Left ventricle myocardium superior (tissue), 1 donor: Measurements from ENCODE around the gene C14orf180. TPM values are rescaled to one million over a fixed set of nuclear protein-coding genes. Genes with fewer than 3 reads are reported as not detected.

Source experiments
- ATAC-seq: fragments of 200-7000 bp; cut with Tn5 transposase; one replicate; pipeline ENCODE4 v1.9.1; 2020; ENCODE audit warnings: mild to moderate bottlenecking, moderate library complexity
- DNase-seq: peaks from one replicate; pipeline ENCODE4 v3.0.0-alpha.2; 2020
- intact Hi-C: fragments of 100-400 bp; cut with micrococcal nuclease; formaldehyde crosslinking; loops from one replicate; pipeline ENCODE4 v1.11.0; 2022
- long read RNA-seq: library from polyadenylated mRNA; unstranded; transcript quantifications from one replicate; pipeline ENCODE4 v2.0.0, GENCODE V29; 2021
- total RNA-seq: library from RNA; stranded (reverse); fragmentation: NEBNext Ultra II Directional; extraction: Animal tissue kit (Norgen Biotek cat#: 25700); gene quantifications from one replicate; pipeline ENCODE4 v1.2.1, GENCODE V29; 2021
- donor health status: DM: no; HTN: yes; CAD: no; lungs with severe emphysema.

C14orf180 gene
- 53.8 TPM for total RNA-seq
- long read RNA-seq, transcript C14orf180-201 (5 exons, 1,455 nt): minor isoform, 6 of 78 reads
- long read RNA-seq, transcript C14orf180-203 (5 exons, 2,551 nt): major isoform, 22 of 78 reads
- long read RNA-seq, partial matches to known transcripts: 34 of 78 reads
- long read RNA-seq, other reads (novel, unspliced or antisense): 16 of 78 reads

DNA sequence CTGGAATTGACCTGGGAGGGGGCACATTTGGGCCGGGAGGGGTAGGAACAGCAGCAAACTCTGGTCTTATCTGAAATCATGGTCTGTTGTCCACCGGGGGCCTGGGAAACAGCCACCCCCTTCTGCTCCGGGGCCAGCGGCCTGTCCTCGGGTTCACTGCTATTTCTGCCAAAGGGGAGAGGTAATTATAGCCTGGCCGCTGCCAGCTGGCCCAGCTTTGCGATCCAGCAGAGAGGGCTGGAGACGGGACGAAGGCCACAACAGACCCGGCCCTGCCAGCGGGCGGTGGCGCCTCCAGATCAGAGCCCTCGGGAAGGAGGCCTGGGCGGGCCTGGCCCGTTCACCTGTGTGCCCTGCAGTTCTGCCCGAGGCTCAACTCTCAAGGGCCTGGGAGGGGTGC, at the start of gene C14orf180:
TSS of gene C14orf180 (plus strand) at position 258 of the 400 bp plus-strand sequence. CDS start 6,667 bp downstream, outside the sequence.
- intact Hi-C loops: no loop called here
- DNase-seq (peak; percentile 89), ATAC-seq (peak; percentile 46)

DNA sequence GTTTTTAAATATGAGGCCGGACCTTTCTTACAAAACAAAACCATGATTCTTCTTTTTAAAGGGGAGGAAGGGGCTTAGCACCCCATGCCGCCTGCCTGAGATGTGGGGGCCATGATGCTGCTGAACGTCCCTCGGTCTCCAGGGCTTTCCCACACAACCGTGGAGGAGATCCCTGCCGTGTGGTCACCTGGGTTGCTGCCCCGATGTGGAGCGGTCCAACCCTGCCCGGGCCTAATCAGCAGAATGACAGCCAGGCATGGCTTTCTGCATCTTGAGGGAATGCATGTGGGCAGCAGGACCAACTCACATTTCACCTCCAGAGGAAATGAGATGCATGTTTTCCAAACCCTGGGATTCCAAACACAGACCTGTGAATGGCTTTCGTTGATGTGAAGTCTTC, 48.9 kb upstream of the C14orf180 start:
- DNase-seq (no peak), ATAC-seq (no peak)
- intact Hi-C loops: no loop called here

DNA sequence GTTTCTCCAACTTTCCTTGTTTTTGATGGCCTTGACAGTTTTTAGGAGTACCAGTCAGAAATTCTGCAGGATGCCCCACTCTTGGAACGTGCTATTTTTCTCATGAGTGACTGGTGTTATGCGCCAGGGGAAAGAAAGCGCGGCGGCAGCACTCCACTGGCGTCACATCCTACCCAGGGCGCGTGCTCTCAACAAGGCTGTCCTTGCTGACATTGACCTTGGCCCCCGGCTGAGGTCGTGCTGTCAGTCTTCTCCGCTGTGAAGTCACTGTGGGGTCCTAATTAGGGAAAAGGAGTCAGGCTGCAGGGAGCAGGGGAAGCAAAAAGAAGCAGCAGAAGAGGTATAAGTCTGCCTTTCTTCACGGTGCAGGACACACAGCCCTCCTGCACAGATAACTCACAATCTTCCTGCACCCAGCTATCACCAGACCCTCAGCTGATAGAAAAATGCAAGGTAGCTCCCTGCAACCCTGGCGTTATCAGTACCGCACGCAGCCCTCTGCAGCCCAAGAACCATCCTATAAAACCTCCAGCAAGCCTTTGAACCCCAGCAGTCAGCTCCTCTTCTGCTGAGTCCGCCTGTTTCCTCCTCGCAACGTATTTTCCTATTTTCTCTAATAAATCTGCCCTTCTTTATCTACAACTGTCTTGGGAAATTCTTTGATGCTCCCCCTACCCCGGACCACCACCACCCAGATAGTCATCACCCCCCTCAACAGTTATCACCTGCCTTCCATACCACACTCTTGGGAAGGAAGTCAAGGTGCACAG, 48.0 kb upstream of the C14orf180 start:
- ATAC-seq (peak; percentile 76), DNase-seq (no peak)
- intact Hi-C loops: no loop called here

DNA sequence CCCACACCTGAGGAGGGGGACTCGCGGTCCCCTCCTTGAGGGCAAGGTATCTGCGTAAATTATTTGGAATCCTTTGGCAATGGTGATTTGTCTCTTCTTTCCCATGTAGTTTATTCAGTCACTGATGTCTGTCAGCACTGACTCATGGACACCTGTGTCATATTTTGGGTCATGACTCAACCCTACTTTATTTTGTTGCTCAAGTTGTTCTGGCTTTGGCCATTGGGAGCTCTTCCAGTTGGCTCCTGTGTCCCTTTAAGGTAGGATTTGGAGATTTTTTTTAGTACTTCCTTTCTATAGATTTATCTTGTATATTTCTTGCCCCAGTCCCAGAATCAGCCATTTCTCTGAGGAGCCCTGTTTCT, 47.4 kb upstream of the C14orf180 start:
- ATAC-seq (peak; percentile 89), DNase-seq (no peak)
- intact Hi-C loops: no loop called here

DNA sequence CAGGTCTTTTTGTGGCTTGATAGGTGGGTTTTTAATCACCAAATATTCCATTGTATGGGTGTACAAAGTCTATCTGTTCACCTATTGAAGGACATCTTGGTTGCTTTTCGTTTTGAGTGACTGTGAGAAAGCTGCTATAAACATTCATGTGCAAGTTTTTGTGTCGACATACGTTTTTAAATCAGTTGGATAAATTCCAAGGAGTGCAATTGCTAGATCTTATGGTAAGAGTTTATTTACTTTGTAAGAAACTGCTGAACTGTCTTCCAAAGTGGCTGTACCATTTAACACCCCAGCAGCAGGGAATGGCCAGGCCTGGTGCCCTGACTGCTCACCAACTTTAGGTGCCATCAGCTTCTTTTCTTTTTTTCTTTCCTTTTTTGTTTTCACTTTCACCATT, 45.5 kb upstream of the C14orf180 start:
- DNase-seq (no peak), ATAC-seq (no peak)

DNA sequence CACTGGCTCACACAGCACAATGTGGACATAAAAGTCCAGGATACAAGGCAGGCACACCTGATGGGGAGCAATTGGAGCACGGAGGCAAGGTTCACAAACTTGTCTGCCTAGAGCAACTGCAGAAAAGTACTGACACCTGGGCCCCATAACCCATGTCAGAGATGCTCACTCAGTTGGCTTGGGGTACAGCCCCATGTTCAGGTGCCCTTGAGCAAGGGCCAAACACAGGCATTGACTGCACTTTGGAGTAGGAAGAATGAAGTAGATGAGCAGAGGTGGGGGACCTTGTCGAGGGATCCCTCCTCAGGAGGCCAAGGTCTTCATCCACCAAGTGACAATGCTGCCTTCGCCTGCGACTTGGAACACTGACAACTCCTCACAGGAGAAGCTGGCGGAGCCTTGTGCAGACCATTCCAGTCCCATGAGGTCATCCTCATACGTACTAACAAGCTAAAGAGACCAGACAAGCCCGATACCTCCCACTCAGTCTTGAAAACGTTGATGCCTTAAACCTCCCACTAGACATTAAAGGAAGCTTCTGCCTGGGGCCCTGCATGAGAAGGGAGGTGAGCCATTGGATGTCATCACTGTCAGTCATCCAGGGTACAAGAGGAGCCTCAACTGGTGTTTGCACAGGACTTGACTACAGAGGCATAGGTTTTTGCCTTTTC, 42.5 kb upstream of the C14orf180 start:
- intact Hi-C loops: no loop called here
- peak; percentile 61 for ATAC-seq
- DNase-seq: no peak

More for the DNA sequence above, 45.5 kb upstream of the C14orf180 start:
- intact Hi-C loops: no loop called here

DNA sequence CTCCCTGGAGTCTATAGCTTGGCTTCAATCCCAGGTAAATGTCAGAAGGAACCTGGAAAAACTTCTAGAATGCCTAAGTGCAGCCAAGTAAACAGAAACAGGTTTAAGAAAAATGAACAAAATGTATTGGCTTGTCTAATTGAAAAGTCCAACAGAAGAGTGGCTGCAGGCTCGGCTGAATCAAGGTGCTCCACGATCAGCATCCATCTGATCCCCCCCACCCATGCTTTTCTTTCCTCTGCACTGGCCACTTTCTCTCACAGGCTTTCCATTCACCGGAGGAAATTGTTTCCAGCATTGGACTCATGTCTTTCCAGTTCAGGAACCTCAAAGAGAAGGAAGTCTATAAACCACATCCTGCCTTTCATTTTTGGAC, 42.0 kb upstream of the C14orf180 start:
- intact Hi-C loops: no loop called here
- DNase-seq (no peak), ATAC-seq (no peak)

DNA sequence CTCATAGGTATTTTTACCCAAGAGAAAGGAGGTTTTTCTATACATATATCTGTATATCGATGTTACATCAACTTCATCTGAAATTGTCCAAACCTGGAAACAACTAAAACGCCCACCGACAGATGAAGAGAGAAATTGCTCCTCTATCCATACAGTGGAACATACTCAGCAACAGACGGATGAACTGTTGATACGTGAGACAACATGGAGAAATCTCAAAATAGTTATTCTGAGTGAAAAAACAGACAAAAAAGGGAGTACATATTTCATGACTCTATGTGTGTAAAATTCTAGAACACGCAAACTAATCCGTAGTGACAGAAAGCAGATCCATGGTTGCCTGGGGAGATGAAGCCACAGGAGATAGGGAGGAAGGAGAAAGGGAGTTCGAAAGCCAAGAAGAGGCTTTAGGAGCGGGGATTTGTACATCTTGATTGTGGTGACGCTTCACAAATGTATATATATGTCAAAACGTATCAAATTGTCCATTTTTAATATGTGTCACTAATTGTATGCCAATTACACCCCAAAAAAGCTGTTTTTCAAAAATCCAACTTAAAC, 37.6 kb upstream of the C14orf180 start:
- ATAC-seq (no peak), DNase-seq (no peak)
- intact Hi-C loops: no loop called here

DNA sequence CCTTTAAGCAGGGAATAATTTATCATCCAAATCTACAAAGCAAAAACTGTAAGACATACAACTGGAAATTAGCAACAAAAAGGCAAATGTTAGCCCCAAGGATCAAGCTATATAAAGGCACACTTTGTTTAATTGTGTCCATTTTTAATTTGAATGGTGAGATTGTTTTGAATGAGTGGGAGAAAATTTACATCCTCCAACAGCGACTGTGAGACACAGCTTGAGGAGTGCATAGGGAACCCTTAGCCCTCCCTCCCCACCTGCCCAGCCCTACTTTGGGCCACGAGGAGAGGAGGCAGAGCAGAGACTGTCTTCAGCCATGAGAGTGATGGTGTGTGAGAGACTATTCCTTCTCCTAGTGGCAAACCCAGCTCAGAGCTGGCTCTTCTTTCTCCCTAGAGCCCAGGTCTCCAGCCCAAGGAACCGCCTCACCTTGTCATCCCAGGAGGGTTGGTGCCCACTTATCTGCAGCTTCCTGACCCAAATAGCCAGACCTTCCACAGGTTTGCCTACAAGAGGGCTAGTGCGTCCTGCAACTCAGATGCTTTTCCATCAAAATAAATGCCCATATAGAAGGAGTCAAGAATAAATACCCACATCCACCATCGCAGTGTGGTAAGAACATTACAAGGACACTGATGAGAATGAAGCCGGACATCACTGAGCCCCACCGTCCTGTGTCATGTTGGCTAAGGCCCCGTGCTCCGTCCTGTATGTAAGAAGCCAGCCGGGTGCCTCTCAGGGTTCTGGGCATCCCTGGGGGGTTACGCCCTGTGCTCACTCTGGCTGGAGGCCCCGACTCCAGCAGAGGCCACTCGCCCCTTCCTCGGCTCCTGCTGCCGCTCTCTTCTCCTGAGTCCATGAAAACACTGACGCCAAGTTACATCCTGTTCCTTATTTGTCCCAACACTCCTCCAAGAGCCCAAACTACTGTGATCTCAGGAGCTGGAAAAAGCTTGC, 36.4 kb upstream of the C14orf180 start:
- ATAC-seq (no peak), DNase-seq (no peak)
- intact Hi-C loops: no loop called here

DNA sequence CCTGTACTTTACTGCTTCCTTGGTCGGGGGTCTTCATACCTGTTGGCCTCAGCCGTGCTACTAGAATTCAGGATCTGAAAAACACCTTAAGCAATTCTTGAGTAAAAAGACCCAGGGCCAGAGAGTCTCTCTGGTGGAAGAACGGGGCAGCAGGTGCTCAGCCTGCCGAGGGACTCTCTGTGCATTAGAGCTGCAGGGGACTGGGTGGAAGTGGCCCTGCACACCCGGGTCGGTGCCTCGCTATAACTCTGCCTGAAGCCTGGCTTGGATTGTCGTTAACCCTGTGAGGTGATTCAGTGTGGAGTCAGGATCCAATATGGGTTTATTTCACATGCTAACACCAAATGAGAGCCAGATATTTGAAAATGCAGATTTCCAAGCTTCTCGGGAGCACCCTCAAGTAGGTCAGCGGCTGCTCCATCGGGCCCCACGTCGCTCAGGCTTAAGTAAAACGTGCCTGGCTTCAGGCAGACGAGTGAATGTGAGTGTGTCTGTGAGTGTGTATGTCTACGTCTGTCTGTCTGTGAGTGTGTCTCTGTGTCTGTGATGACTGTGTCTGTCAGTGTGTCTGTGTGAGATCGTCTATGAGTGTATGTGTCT, 35.1 kb upstream of the C14orf180 start:
- no peak for DNase-seq
- intact Hi-C loops: no loop called here
- ATAC-seq: no peak

DNA sequence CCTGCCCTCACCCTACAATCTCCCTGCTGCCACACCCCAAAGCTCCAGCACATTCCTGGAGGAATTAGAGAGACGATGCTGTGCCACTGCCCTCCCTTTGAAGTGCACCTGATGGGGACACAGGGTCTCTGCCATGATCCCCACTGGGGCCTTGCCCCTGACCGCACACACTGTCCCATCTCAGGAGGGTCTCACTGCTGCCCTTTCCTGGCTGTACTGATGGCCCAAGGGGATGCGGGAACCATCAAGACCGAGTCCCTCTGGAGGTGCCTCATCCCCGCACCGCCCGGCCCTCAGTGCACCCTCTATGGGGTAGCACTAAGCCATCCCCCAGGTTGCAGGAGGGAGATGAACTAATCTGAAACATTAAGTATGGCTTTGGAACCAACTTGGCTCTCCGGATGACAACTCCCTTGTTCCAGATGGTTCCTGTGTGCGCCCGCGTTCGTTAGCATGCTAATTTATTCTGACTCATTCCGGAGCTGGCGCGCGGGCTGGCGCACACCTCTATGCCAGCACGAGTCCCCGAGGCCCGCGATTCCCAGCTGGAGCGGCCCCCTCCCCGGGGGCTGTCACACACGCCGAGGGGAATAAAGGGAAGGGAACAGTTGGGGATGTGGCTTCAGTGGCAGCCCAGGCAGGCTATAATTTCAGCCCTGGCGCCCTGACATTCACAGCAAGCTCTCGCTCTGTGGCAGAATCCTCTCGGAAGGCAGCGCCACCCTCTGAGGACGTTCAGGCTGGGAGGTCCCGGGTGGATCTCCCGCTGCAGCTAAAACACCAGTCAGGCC, 34.2 kb upstream of the C14orf180 start:
- DNase-seq: peak; percentile 26
- intact Hi-C loops: no loop called here
- peak; percentile 42 for ATAC-seq

DNA sequence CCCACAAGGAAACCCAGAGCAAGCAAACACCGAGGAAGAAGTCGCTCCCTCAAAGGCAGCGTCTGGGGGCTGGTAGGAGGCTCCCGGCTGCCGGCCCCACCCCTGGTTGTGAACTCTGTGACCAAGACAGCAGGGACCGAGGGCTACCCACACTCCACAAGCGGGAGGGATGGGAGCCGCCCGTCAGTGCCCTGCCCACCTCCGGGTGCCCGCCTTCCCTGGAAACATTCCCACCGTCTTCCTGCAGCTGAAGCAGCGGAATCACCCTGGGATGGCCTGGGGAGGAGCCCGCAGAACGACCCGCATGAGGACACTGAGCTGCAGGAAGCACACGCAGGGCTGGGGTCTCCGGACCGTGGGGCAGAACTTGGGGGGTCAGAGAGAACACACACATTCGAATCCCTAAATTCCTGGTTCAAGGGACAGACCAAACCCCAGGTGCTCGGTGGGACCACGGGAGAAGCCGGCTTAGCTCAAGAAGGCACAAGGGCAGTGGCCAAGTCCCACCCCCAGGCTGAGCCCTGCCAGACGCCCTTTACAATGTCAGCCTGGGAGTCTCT, 33.5 kb upstream of the C14orf180 start:
- DNase-seq (no peak), ATAC-seq (peak; percentile 50)
- intact Hi-C loops: no loop called here

DNA sequence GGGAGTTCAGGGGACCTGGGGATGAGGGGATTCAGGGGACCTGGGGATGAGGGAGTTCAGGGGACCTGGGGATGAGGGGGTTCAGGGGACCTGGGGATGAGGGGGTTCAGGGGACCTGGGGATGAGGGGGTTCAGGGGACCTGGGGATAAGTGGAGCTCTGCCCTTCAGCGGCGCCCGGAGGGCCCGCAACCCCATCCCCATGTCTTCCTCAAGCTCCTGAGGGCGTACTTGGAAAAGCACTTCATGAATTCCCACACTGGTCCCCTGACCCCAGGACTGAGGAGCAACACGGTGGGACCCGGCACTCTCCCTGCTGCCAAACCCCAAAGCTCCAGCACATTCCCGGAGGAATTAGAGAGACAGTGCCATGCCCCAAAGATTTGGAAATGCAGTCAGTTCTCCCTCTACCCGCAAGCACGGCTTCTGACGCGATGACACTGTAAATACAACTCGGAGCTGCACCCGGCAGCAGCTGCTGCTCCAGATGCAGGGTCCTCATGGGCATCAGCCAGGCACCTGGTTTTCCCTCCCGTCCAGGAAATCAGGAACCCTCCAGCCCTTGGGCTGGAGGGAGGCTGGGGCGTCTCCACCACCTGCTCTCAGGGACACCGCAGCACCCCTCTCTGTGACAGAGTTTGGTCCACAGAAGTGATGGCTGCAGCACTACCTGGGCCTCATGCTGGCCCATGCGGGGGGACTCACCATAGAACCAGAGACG, 32.8 kb upstream of the C14orf180 start:
- intact Hi-C loops: no loop called here
- ATAC-seq (no peak), DNase-seq (no peak)

DNA sequence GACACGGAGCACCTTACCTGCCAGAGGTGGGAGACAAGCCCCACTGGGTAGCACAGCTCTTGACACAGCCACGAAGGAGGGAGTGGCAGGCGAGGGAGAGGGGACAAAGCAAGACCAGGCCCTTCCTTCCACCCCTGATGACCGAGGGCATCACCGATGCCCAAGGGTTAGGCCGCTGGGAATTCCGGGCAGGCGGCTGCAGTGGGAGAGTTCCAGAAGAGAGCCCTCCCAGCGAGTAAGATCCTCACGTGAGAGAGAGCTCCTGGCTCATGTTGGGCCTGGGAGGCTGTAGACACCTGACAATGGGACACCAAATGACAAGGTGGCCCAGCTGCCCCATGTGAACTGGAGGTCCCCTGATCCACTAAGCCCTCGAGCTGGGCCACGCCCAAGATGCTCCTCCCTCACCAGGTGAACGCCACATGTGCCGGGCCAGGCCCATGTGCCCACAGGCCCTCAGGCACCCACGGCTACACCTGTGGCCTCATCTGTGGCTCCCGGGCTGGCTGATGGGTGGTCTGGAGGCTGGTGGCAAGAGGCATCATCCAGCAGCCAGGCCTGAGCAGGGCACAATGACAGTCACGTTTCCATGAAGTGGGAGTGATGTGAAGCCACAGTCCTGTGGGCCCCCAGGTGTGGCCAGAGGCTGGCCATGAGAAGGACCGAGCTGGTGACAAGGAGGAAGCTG, 32.1 kb upstream of the C14orf180 start:
- intact Hi-C loops: no loop called here
- ATAC-seq: no peak
- DNase-seq: no peak

DNA sequence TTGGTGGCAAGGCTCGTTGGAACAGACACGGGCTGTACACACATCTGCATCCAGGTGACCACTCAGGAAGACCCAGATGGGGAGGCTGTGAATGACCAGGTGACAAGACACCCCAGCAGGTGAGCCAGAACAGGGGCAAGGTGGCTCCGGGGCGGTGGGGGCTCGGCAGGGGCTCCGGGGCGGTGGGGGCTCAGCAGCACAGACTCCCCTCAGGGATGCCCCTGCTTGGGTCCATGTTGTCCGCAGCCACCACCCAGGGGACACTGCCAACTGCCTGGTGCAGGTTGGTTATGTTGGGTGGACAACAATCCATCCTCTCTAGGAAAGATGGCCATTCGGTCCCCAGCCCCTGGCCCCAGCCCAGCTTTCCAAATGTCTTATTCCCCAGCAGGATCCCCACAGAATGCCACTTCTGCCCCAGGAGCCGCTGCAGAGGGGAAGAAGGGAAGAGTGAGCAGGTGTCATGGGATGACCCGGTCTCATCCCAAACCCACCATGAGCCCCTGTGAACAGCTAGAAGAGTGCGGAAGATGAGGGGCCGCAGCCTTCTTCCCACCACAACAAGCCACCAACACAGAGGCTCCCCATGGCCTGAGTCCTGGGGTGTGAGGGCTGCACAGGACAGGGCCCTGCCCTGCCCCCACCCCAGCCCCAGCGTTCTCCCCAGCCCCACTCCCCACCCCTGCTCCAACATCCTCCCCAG, 31.4 kb upstream of the C14orf180 start:
- intact Hi-C loops: no loop called here
- ATAC-seq (no peak), DNase-seq (no peak)
